Amniotic stem cell (primary cell): ENCODE results near the gene LYG2.
A peak's percentile ranks its signal among the peaks of the same experiment; 100 is the strongest.
"Not testable (repeated sequence)": the region's sequence is repeated elsewhere in the genome, so short reads cannot be mapped to it uniquely, and the experiment has no call there.

Experiments used
- DNase-seq: peaks from one replicate; lab custom pipeline; 2025; lab: John Stamatoyannopoulos, UW

The LYG2 gene

GRCh38 chr2:99255491-99256318, at the start of gene LYG2:
Gene LYG2 (minus strand): TSS chr2:99255666. CDS start chr2:99254260, 1,406 bp downstream.
- no peak for DNase-seq

GRCh38 chr2:99301097-99301496, 45.6 kb upstream of the LYG2 start, which contains the start of gene LYG1:
Gene LYG1 (minus strand): TSS chr2:99301197. CDS start chr2:99295670, 5,527 bp downstream.
- DNase-seq = not testable (repeated sequence)

- no peak for DNase-seq
These were observed 44.1 kb upstream of the LYG2 start for GRCh38 chr2:99299580-99299979.

GRCh38 chr2:99297994-99298393, 42.5 kb upstream of the LYG2 start:
- no peak for DNase-seq

- DNase-seq = no peak
These were observed 30.1 kb upstream of the LYG2 start for GRCh38 chr2:99285526-99285925.

- DNase-seq = no peak
These were observed 24.7 kb upstream of the LYG2 start for GRCh38 chr2:99279969-99280695.

DNA sequence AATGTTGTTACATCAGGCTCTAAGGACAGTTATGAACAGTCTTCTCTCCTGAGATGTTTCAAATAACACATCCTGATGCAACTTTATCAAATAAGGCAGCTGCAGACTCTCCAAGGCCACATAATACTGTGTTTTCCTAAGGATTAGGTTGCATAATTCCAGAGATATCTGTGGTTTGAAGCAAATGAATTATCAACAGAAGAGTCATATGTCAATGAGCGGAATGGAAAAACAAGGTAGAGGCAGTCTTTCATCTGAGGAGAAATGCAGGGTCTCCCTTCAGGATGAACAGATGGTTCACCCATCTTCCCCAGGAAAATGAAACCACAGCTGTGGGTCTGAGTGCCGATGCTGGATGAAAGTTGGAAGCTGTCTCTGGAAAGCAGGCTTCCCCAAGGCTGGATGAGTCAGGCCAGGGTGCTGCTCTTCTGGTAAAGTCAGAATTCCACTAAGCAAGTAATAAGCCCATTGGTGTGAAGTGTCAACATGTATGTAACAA, 23.4 kb upstream of the LYG2 start:
- peak; percentile 39 for DNase-seq

- not testable (repeated sequence) for DNase-seq
These were observed 22.8 kb upstream of the LYG2 start for GRCh38 chr2:99278195-99278765.

- DNase-seq = no peak
These were observed 20.4 kb upstream of the LYG2 start for GRCh38 chr2:99275882-99276281.

GRCh38 chr2:99261242-99261641, 5.8 kb upstream of the LYG2 start:
- no peak for DNase-seq

GRCh38 chr2:99260184-99260583, 4.7 kb upstream of the LYG2 start:
- DNase-seq = no peak

DNA sequence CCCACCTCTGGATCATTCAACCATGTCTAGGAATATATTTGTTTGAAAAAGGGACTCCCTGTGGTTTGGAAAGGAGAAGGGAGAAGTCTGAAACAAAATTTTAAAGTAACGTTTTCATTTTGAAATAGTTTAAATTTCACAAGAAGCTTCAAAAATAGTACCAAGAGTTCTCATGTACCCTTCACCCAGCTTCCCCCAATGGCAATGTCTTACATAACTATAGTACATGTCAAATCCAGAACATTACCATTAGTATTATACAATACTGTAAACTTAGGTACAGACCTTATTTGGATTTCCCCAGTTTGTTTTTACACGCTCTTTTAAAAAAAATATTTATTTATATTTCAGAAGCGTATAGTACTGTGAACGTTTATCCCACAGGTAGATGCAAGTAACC, 4.0 kb upstream of the LYG2 start:
- no peak for DNase-seq

- no peak for DNase-seq
These were observed 1.2 kb upstream of the LYG2 start for GRCh38 chr2:99256677-99257076.

- no peak for DNase-seq
These were observed 5.5 kb downstream of the LYG2 start for GRCh38 chr2:99249951-99250350.

GRCh38 chr2:99242151-99242550, 13.3 kb downstream of the LYG2 start:
- no peak for DNase-seq

- DNase-seq = no peak
These were observed 15.0 kb downstream of the LYG2 start for GRCh38 chr2:99240431-99240830.

- DNase-seq = no peak
These were observed 16.9 kb downstream of the LYG2 start for GRCh38 chr2:99238599-99238998.

DNA sequence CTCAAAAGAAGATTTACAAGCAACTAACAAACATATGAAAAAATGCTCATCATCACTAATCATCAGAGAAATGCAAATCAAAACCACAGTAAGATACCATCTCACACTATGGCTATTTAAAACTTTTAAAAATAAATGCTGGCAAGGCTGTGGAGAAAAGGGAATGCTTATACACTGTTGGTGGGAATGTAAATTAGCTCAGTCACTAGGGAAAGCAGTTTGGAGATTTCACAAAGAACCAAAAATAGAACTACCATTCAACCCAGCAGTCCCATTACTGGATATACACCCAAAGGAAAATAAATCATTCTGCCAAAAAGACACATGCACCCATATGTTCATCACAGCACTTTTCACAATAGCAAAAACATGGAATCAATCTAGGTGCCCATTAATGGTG, 22.3 kb downstream of the LYG2 start:
- DNase-seq = not testable (repeated sequence)

DNA sequence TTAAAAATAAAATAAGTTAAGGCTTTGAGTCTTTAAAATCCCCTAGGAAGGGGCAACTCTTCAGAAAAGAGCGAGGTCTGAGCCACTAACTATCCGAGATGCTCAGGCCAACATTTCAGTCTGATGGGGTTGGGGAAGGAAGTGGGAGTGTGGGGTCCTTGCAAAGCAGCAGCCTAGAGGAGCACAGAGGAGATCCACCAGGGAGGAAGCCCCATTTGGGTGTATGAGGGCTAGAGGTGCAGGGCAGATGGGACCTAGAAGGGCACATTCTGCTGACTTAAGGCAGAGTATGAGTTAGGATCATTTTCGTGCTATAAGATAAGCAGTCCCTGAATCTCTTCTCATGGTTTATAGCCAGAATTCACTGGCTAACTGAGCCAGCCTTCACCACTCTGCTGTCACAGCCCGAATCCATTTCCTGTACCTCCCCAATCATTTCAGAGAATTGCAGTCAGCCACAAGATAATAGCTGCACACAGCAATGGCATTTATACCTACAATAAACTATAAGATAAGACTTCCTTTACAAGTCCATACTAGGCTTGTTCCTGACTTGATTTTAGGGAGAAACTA, 37.5 kb downstream of the LYG2 start:
- DNase-seq = no peak

GRCh38 chr2:99216096-99216495, 39.4 kb downstream of the LYG2 start:
- DNase-seq = no peak

GRCh38 chr2:99205491-99205890, 50.0 kb downstream of the LYG2 start:
- DNase-seq = no peak

GRCh38 chr2:99201959-99202678, 53.3 kb downstream of the LYG2 start:
- DNase-seq = no peak
